PC-3 (cell line): ENCODE measurements around the gene SRRM3.

Experiments used
- CTCF ChIP-seq: fragments of 300-600 bp; sonication (generic); conservative IDR thresholded peaks from 2 replicates; pipeline ENCODE4 v1.5.1; 2017; ENCODE audit warnings: antibody characterized with exemption, low read depth, mild to moderate bottlenecking, low read length
- EZH2 ChIP-seq: fragments of 300-600 bp; sonication (generic); IDR thresholded peaks from one replicate; pipeline ENCODE4 v1.6.1; 2017; ENCODE audit warnings: antibody characterized with exemption, mild to moderate bottlenecking, low read length; ENCODE audit not compliant: unreplicated experiment
- EZH2phosphoT487 ChIP-seq: fragments of 300-600 bp; sonication (generic); IDR thresholded peaks from 2 replicates; pipeline ENCODE4 v1.6.1; 2018; ENCODE audit warnings: mild to moderate bottlenecking, antibody characterized with exemption, low read length, borderline replicate concordance

GRCh38 chr7:76267894-76268183, 66.1 kb downstream of the SRRM3 start:
- TF ChIP-seq CTCF (no peak), EZH2phosphoT487 (no peak), EZH2 (no peak)
